Smooth muscle cell of the pulmonary artery (primary cell): ENCODE data around the gene B3GLCT. TPM values are rescaled to one million over a fixed set of nuclear protein-coding genes. Genes with fewer than 3 reads are reported as not detected.

Experiments
- total RNA-seq: library from RNA; depleted of rRNA; stranded (reverse); fragments of >200 nt; gene quantifications from 2 replicates; pipeline ENCODE4 v1.2.3, GENCODE V29; 2014

Gene B3GLCT
- total RNA-seq, result 8.6 and 9.9 TPM in 2 replicates

GRCh38 chr13:31199849-31200636 is at the start of gene B3GLCT:
Gene B3GLCT, plus strand, starts transcription at chr13:31199975. Its CDS starts 110 bp downstream, at chr13:31200085.

GRCh38 chr13:31161557-31162150 is 38.1 kb upstream of the B3GLCT start, which contains the start of gene HSPH1:
Gene HSPH1, minus strand, starts transcription at chr13:31161904. Its CDS starts 322 bp downstream, at chr13:31161582.

Other genes starting within 250 kb of the B3GLCT start
- gene HSPH1, start 38.1 kb upstream of the B3GLCT start, total RNA-seq, result 40.0 and 52.4 TPM in 2 replicates